Esophagus (tissue), 2 donors: Measurements from ENCODE around the gene IFNGR2. TPM values are rescaled to one million over a fixed set of nuclear protein-coding genes. Genes with fewer than 3 reads are reported as not detected.

Experiments used
- H3K27ac ChIP-seq, 2 donors: one replicate each; pipeline ENCODE4 v1.5.1; 2013; ENCODE audit warnings: low read depth in 2 of 2, mild to moderate bottlenecking in 2 of 2, inconsistent platforms in 1 of 2, low read length in 1 of 2, moderate library complexity in 1 of 2
- H3K27me3 ChIP-seq, 2 donors: one replicate each; pipeline ENCODE4 v1.6.1; 2013; ENCODE audit warnings: low read length in 2 of 2, control low read depth in 1 of 2, mild to moderate bottlenecking in 1 of 2; ENCODE audit not compliant: insufficient read depth in 2 of 2, control insufficient read depth in 1 of 2
- H3K36me3 ChIP-seq, 2 donors: one replicate each; pipeline ENCODE4 v1.6.1; 2013; ENCODE audit warnings: low read length in 1 of 2; ENCODE audit not compliant: control insufficient read depth in 2 of 2, insufficient read depth in 2 of 2
- H3K4me1 ChIP-seq, 2 donors: one replicate each; pipeline ENCODE4 v1.6.1; 2013; ENCODE audit warnings: low read length in 1 of 2; ENCODE audit not compliant: control insufficient read depth in 2 of 2, insufficient read depth in 2 of 2
- H3K4me3 ChIP-seq, 2 donors: one replicate each; pipeline ENCODE4 v1.5.1; 2013; ENCODE audit warnings: low read length in 2 of 2, mild to moderate bottlenecking in 2 of 2, low read depth in 1 of 2, moderate library complexity in 1 of 2
- H3K9me3 ChIP-seq, 2 donors: one replicate each; pipeline ENCODE4 v1.6.1; 2013; ENCODE audit warnings: mild to moderate bottlenecking in 2 of 2, low read depth in 1 of 2, low read length in 1 of 2, moderate library complexity in 1 of 2; ENCODE audit not compliant: control insufficient read depth in 2 of 2, insufficient read depth in 1 of 2
- WGBS, 2 donors: extraction: QIAGEN DNeasy Blood & Tissue Kit; methylation state at CpG; one replicate each; pipeline ENCODE4 v1.1.7; 2013; 5-methylcytosine and 5-hydroxymethylcytosine counted together
- polyA plus RNA-seq, 2 donors: library from polyadenylated mRNA; stranded (reverse); fragments of 200-250 nt; gene quantifications; one replicate each; pipeline ENCODE4 v1.2.3, GENCODE V29; 2013
- donor health status: healthy with polysubstance abuse.
- donor health status: Bipolar disorder and iron deficiency.

IFNGR2 gene
- polyA plus RNA-seq, 2 donors = 44.9 to 52.5 TPM

DNA sequence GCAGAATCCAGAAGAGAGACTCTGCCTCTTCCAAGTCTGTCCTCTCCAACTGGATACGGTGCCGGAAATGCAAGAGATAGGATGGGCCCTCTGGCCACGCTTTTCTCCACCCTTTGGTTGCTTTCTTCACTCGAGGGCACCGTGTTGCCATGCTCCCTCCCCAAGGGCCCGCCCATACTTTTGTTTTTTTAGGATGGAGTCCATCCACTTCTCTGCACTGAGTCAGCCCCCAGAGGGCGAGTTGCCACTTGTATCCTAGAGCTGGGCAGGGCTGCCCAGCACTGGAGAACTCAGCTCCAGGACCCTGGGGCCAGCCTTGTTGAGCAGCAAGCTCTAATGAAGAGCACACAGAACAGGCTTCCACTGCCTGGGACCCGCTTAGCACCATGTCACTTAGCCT, 25.5 kb downstream of the IFNGR2 start:
- peak overlapping the region; percentile 89 to 91 for H3K27ac ChIP-seq
- no peaks in the 10 kb centered on the region for H3K27me3 ChIP-seq
- no peaks in the 10 kb centered on the region for H3K9me3 ChIP-seq
- H3K36me3 ChIP-seq = peaks cover 14 to 22% of the 10 kb centered on the region in 2 donors
- H3K4me3 ChIP-seq = no peak overlapping the region
- WGBS, 2 donors = 45 to 52% methylated on average over 6 to 8 of the region's 8 CpGs
- H3K4me1 ChIP-seq = peaks cover 0 to 7% of the 10 kb centered on the region in 2 donors

DNA sequence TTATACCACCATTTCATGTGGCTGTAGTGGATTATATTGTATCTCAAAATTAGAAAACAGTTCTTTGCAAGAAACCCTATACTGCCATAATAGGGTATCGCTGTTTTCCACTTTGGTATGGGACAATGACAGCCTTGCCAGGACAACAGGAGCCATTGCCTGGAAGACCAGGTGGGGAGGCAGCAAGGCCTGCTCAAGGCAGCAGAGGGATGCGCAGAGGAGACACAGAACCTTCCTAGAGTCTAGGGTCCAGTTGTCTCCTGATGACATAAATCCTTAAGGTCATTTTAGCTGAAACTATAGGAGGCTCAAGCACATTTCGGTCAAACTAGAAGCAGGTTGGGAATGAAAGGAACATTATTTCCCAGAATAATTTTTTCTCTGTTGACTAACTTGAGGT, 27.6 kb downstream of the IFNGR2 start:
- H3K4me3 ChIP-seq = no peak overlapping the region
- H3K27ac ChIP-seq = no peak overlapping the region
- WGBS, 2 donors = 80 to 99% methylated on average over 3 of the region's 3 CpGs
- peaks cover 5 to 19% of the 10 kb centered on the region in 2 donors for H3K36me3 ChIP-seq
- H3K9me3 ChIP-seq = no peaks in the 10 kb centered on the region
- H3K4me1 ChIP-seq = peaks cover 0 to 7% of the 10 kb centered on the region in 2 donors
- no peaks in the 10 kb centered on the region for H3K27me3 ChIP-seq

DNA sequence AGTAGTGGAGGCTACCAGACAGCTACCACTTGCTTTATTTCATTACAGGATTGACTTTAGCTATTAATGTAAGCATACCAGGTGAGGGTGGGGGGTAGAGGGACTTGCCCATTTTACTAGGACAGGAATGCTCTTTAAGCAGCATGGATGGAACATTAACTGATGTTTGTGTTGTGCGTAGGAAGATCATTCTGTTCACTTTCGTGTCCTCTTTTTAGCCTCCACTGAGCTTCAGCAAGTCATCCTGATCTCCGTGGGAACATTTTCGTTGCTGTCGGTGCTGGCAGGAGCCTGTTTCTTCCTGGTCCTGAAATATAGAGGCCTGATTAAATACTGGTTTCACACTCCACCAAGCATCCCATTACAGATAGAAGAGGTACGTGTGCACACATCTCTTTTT, 29.3 kb downstream of the IFNGR2 start:
- Histone ChIP-seq H3K36me3 (peaks cover 5 to 14% of the 10 kb centered on the region in 2 donors), H3K4me1 (peaks cover 0 to 4% of the 10 kb centered on the region in 2 donors), H3K4me3 (no peak overlapping the region), H3K9me3 (no peaks in the 10 kb centered on the region), H3K27me3 (no peaks in the 10 kb centered on the region), H3K27ac (no peak overlapping the region)
- WGBS, 2 donors = 89 to 93% methylated on average over 6 of the region's 6 CpGs

DNA sequence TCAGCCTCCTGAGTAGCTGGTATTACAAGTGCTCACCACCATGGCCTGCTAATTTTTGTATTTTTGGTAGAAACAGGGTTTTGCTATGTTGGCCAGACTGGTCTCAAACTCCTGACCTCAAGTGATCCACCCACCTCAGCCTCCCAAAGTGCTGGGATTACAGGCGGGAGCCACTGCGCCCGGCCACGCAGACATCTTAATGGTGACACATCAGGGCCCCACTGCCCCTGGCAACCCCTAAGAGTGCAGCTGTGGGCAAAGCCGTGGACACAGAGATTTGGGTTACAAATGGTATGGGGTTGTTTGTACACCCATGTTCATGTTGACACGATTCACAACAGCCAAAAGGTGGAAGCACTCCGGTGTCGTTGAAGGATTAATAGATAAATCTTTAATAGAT, 29.8 kb downstream of the IFNGR2 start:
- Histone ChIP-seq H3K27ac (peak overlapping the region; percentile 6 to 52), H3K36me3 (peaks cover 5 to 14% of the 10 kb centered on the region in 2 donors), H3K27me3 (no peaks in the 10 kb centered on the region), H3K4me1 (peaks cover 0 to 4% of the 10 kb centered on the region in 2 donors), H3K4me3 (no peak overlapping the region), H3K9me3 (no peaks in the 10 kb centered on the region)
- 91 to 94% methylated on average over 8 of the region's 8 CpGs for WGBS, 2 donors

DNA sequence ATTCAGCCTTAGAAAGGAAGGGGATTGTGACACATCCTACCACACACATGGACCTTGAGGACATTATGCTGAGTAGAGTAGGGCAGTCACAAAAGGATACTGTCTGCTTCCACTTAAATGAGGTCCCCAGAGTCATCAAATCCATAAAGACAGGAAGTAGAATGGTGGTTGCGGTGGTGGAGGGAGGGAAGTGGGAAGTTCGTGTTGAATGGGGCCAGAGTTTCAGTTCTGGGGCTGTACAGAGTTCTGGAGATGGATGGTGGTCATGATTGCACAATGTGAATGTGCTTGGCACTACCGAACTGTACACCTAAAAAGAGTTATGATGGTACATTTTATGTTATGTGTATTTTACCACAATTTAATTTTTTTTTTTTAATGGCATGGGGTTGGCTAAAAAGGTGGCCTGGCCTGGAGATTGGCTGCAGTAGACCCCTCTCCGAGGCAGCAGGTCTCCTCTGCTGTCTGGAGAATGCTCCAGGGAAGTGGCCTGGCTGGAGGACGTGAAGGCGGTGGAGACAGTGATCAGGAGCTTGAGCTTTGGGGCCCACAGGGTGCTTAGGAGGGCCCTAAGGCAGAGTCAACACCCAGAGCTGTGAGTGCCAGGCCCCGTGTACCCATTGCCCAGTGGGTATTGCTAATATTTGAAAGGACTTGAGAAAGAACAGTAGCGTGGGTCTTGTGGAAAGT, 30.4 kb downstream of the IFNGR2 start:
- WGBS, 2 donors = 76 to 82% methylated on average over 8 of the region's 8 CpGs
- no peak overlapping the region for H3K4me3 ChIP-seq
- H3K4me1 ChIP-seq = peaks cover 0 to 4% of the 10 kb centered on the region in 2 donors
- H3K9me3 ChIP-seq = no peaks in the 10 kb centered on the region
- no peaks in the 10 kb centered on the region for H3K27me3 ChIP-seq
- H3K27ac ChIP-seq = peak overlapping the region; percentile 64 to 97
- H3K36me3 ChIP-seq = peaks cover 5 to 14% of the 10 kb centered on the region in 2 donors

DNA sequence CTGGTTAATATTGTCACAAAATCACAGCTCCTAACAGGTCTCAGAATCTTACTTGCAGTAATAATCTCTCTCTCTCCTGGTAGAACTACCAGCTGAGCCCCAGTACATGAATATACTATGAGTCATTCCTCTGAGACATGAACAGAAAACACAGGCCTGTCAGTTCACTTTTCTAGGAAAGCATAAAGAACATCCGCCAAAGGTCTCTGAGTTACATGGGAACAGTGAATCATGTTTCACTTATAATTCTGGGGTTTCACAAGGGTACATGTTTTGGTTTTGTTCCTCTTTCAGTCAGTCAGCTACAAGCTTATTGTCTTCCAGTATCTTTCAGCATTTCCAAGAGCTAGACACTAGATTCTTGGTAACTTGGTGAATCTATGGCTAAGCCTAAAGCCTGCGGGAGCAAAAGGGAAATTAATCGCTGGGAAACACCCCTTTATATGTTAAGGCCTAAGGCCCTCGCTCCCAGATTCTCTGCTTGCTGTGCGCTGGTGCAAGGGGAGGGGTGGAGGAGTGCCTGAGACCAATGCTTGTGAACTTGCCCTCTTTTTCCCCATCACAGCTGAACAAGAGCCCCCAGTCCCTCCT, 31.7 kb downstream of the IFNGR2 start:
- no peaks in the 10 kb centered on the region for H3K27me3 ChIP-seq
- peak overlapping the region; percentile 96 to 97 for H3K27ac ChIP-seq
- H3K36me3 ChIP-seq = peaks cover 5 to 14% of the 10 kb centered on the region in 2 donors
- H3K4me1 ChIP-seq = no peaks in the 10 kb centered on the region
- H3K4me3 ChIP-seq = no peak overlapping the region
- H3K9me3 ChIP-seq = no peaks in the 10 kb centered on the region
- 38 to 49% methylated on average over 5 of the region's 5 CpGs for WGBS, 2 donors

DNA sequence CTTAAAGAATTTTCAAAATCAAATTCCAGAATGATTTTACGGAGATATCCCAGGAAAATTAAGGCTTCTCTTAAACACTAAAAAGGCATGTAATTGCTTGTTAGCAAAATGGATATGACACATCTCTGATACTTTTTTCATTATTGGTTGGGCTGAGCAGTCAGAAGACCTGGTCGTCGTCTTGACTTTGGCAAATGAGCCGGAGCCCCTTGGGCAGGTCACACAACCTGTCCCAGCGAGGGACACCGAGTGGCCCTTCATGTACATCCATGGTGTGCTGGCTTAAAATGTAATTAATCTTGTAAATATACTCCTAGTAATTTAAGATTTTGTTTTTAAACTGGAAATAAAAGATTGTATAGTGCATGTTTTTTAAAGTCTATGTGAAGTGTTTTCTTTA, 33.9 kb downstream of the IFNGR2 start:
- 70 to 73% methylated on average over 6 of the region's 6 CpGs for WGBS, 2 donors
- H3K4me3 ChIP-seq = no peak overlapping the region
- no peaks in the 10 kb centered on the region for H3K9me3 ChIP-seq
- H3K27me3 ChIP-seq = no peaks in the 10 kb centered on the region
- no peaks in the 10 kb centered on the region for H3K4me1 ChIP-seq
- no peak overlapping the region for H3K27ac ChIP-seq
- peaks cover 5 to 12% of the 10 kb centered on the region in 2 donors for H3K36me3 ChIP-seq

DNA sequence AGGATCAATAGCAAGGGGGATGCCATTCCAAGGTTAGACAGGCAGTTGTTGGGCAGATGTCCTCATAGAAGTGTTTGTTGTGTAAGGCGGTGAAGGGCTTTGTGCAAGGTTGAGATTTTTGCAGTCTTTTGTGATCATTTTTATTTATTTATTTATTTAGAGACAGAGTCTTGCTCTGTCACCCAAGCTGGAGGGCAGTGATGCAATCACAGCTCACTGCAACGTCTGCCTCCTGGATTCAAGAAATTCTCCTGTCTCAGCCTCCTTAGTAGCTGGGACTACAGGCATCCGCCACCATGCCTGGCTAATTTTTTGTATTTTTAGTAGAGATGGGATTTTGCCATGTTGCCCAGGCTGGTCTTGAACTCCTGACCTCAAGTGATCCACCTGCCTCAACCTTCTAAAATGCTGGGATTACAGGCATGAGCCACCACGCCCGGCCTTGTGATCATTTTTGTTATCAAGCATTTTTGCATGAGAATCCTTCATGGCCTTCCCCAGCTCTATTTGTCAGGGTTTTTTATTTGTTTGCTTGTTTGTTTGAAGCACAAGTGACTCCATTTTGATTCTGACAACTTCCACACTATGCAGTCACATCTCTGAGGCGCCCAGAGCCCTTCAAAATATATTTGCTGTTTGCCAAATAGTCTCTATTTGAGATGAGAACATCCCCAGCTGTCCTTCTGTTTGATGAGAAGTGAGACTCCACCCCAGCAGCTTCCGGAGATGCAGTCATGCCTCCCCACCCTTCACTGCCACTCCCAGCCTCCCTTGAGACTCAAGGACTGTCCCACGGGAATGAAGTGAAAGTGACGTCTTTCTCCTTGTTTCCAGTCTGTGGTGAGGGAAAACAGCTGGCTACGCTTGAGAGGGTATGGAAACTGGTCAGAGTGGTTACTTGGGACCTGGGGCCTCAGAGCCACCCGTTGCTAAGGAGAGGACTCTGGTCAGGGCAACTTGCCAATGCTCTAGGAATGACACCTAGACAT, 38.6 kb downstream of the IFNGR2 start:
- H3K4me3 ChIP-seq = no peak overlapping the region
- H3K27ac ChIP-seq = peak overlapping the region; percentile 37 to 87
- H3K27me3 ChIP-seq = no peaks in the 10 kb centered on the region
- WGBS, 2 donors = 56 to 66% methylated on average over 11 of the region's 11 CpGs
- peaks cover 0 to 4% of the 10 kb centered on the region in 2 donors for H3K36me3 ChIP-seq
- H3K4me1 ChIP-seq = no peaks in the 10 kb centered on the region
- no peaks in the 10 kb centered on the region for H3K9me3 ChIP-seq

DNA sequence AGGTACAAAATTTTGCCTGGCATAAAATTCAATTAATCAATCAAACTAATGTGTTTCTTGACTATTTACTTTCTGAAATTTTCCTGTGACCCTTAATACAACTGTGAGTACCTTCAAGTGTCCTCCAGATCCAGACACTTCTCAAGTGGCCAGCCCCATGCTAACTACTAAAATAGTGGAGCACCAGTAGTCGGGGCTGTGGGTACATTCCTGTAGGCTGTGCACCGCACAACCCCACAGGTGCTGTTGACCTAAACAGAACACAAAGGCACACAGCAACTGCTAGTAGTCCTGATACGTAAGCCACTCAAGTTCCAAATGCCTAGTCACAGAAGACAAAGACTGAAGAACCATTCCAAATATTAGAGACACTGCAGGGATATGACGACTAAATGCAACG, 40.0 kb downstream of the IFNGR2 start:
- WGBS, 2 donors = 80 to 86% methylated on average over 5 of the region's 5 CpGs
- Histone ChIP-seq H3K4me1 (no peaks in the 10 kb centered on the region), H3K36me3 (peaks cover 0 to 4% of the 10 kb centered on the region in 2 donors), H3K27me3 (no peaks in the 10 kb centered on the region), H3K27ac (no peak overlapping the region), H3K9me3 (no peaks in the 10 kb centered on the region), H3K4me3 (no peak overlapping the region)
